GM23248 (cell line): ENCODE measurements around the gene STAT1. TPM values are rescaled to one million over a fixed set of nuclear protein-coding genes. Genes with fewer than 3 reads are reported as not detected.

Experiments used
- DNase-seq: peaks from one replicate; pipeline ENCODE4 v3.0.0-alpha.2; 2015
- H2AFZ ChIP-seq: fragments of 200-600 bp; sonication (generic); 2 replicates; pipeline ENCODE4 v1.6.1; 2016; ENCODE audit warnings: antibody characterized with exemption
- H3F3A ChIP-seq: fragments of 200-600 bp; sonication (generic); 2 replicates; pipeline ENCODE4 v1.6.1; 2016; ENCODE audit warnings: mild to moderate bottlenecking, antibody characterized with exemption, mixed run types; ENCODE audit not compliant: insufficient read depth
- H3K27ac ChIP-seq: fragments of 200-600 bp; sonication (generic); 2 replicates; pipeline ENCODE4 v1.5.1; 2016; ENCODE audit warnings: mild to moderate bottlenecking
- H3K27me3 ChIP-seq: fragments of 200-600 bp; sonication (generic); replicated peaks from 2 replicates; pipeline ENCODE4 v1.6.1; 2016; ENCODE audit warnings: mild to moderate bottlenecking; ENCODE audit not compliant: insufficient read depth
- H3K36me3 ChIP-seq: fragments of 200-600 bp; sonication (generic); 2 replicates; pipeline ENCODE4 v1.6.1; 2016; ENCODE audit warnings: low read depth, mild to moderate bottlenecking
- H3K4me1 ChIP-seq: fragments of 200-600 bp; sonication (generic); 2 replicates; pipeline ENCODE4 v1.6.1; 2016; ENCODE audit warnings: mild to moderate bottlenecking; ENCODE audit not compliant: insufficient read depth
- H3K4me2 ChIP-seq: fragments of 200-600 bp; sonication (generic); one replicate; pipeline ENCODE4 v1.6.1; 2016; ENCODE audit warnings: mild to moderate bottlenecking; ENCODE audit not compliant: unreplicated experiment
- H3K4me3 ChIP-seq: fragments of 200-600 bp; sonication (generic); 2 replicates; pipeline ENCODE4 v1.5.1; 2016; ENCODE audit warnings: mild to moderate bottlenecking
- H3K79me2 ChIP-seq: fragments of 200-600 bp; sonication (generic); 2 replicates; pipeline ENCODE4 v1.6.1; 2016; ENCODE audit warnings: mild to moderate bottlenecking; ENCODE audit not compliant: insufficient read depth
- H3K9ac ChIP-seq: fragments of 200-600 bp; sonication (generic); 2 replicates; pipeline ENCODE4 v1.6.1; 2016; ENCODE audit warnings: mild to moderate bottlenecking
- H3K9me2 ChIP-seq: fragments of 200-600 bp; sonication (generic); 2 replicates; pipeline ENCODE4 v1.6.1; 2016; ENCODE audit warnings: mixed run types, mild to moderate bottlenecking, moderate library complexity; ENCODE audit not compliant: insufficient read depth
- H3K9me3 ChIP-seq: fragments of 200-600 bp; sonication (generic); one replicate; pipeline ENCODE4 v1.6.1; 2017; ENCODE audit warnings: low read depth
- H4K20me1 ChIP-seq: fragments of 200-600 bp; sonication (generic); 2 replicates; pipeline ENCODE4 v1.6.0; 2016; ENCODE audit not compliant: insufficient read depth
- EZH2 ChIP-seq: fragments of 200-600 bp; sonication (generic); IDR thresholded peaks from 2 replicates; pipeline ENCODE4 v1.6.1; 2018; ENCODE audit warnings: antibody characterized with exemption, mild to moderate bottlenecking; ENCODE audit not compliant: insufficient read depth, poor library complexity, severe bottlenecking
- EZH2phosphoT487 ChIP-seq: fragments of 200-600 bp; sonication (generic); IDR thresholded peaks from 2 replicates; pipeline ENCODE4 v1.6.1; 2018; ENCODE audit warnings: antibody characterized with exemption, moderate library complexity, mild to moderate bottlenecking, low read depth; ENCODE audit not compliant: insufficient read depth
- WGBS, 2 experiments: methylation state at CpG; one replicate each; pipeline ENCODE4 v1.1.6; 2015 to 2017; ENCODE audit warnings: low lambda C conversion rate in 2 of 2, low coverage in 1 of 2; ENCODE audit errors: missing lambda C conversion rate in 2 of 2; 5-methylcytosine and 5-hydroxymethylcytosine counted together
- in situ Hi-C: fragments of 300-500 bp; cut with MboI; formaldehyde crosslinking; loops from 2 replicates; pipeline ENCODE4 v1.15.0; 2020
- polyA plus RNA-seq: library from polyadenylated mRNA; unstranded; fragments of >200 nt; fragmentation: Nextera tagmentation; extraction: Ambion mirVana; gene quantifications from 2 replicates; pipeline ENCODE4 v1.2.1, GENCODE V29; 2016
- total RNA-seq: library from RNA; depleted of rRNA; stranded (reverse); fragments of >200 nt; shearing (Covaris generic); gene quantifications from 2 replicates; pipeline ENCODE4 v1.2.3, GENCODE V29; 2014

Gene STAT1
- total and polyA plus RNA-seq, 2 experiments from 2014 or later = 227 to 237 TPM

DNA sequence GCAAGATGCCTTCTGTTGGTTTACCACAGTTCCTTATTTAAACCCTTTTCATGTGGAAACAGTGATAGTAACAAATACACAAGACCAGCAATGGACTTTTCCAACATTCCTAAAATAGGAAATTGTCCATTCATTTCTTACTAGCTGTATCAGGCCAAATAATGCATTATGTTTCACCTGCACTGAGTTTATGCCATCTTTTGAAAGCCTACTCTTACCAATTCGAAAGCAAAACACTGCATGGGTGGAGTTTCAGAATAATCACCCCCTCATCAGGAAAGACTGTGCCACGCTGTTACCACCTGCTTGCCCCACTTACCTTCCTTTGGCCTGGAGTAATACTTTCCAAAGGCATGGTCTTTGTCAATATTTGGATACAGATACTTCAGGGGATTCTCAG, 37.5 kb downstream of the STAT1 start:
- H3K36me3 ChIP-seq = peaks cover 96% of the 10 kb centered on the region

DNA sequence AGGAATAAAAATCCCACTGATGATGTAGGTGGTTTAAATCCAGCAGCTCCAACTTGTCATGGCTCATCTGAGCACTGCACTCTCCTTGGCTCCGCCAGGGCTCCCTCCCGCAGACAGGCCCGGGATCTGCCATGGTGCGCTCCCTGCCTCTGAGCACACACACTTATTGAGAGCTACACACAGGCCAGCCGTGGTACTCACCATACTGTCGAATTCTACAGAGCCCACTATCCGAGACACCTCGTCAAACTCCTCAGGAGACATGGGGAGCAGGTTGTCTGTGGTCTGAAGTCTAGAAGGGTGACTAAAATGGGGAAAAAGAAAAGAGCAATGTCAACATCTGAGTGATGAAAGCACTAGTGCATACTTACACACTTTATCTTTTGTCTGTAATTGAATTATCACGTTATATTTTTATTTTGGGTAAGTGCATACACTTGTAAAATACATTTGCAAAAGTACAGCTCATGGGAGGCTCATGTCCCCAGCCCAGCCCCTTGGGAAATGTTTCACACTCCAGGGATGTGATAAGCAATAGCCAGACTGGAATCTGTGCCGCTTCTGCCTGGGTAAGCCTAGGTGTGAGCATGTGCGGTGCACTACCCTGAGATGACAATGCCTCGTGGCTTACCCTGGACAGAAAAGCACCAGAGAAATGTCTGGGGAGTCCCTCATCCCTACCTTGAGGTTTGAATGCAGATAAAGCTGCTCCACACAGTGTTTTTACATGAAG, 39.2 kb downstream of the STAT1 start:
- no peaks in the 10 kb centered on the region for H4K20me1 ChIP-seq
- H3K9me3 ChIP-seq = no peaks in the 10 kb centered on the region
- 89 to 90% methylated on average over 12 of the region's 12 CpGs for WGBS, 2 experiments
- no peak overlapping the region for H3K9ac ChIP-seq
- TF ChIP-seq EZH2phosphoT487 (no peak), EZH2 (no peak)
- H3K9me2 ChIP-seq = no peaks in the 10 kb centered on the region
- peaks cover 32% of the 10 kb centered on the region for H3K4me1 ChIP-seq
- no peaks in the 10 kb centered on the region for H3K79me2 ChIP-seq
- peaks cover 93% of the 10 kb centered on the region for H3F3A ChIP-seq
- no peak overlapping the region for H3K4me2 ChIP-seq
- in situ Hi-C loops = no loop called here
- no peak overlapping the region for H3K4me3 ChIP-seq
- no peaks in the 10 kb centered on the region for H3K27me3 ChIP-seq
- DNase-seq = no peak
- peaks cover 96% of the 10 kb centered on the region for H3K36me3 ChIP-seq
- H3K27ac ChIP-seq = peak overlapping the region; percentile 15; the same call in 1 of the 2 replicates
- no peak overlapping the region for H2AFZ ChIP-seq

More for the DNA sequence above, 37.5 kb downstream of the STAT1 start:
- Histone ChIP-seq H2AFZ (no peak overlapping the region), H4K20me1 (no peaks in the 10 kb centered on the region), H3K27ac (no peak overlapping the region), H3K9me3 (no peaks in the 10 kb centered on the region), H3K9ac (no peak overlapping the region), H3F3A (peaks cover 93% of the 10 kb centered on the region), H3K4me1 (peaks cover 32% of the 10 kb centered on the region), H3K79me2 (no peaks in the 10 kb centered on the region), H3K4me2 (no peak overlapping the region), H3K27me3 (no peaks in the 10 kb centered on the region), H3K4me3 (no peak overlapping the region), H3K9me2 (no peaks in the 10 kb centered on the region)
- no peak for TF ChIP-seq EZH2
- no peak for TF ChIP-seq EZH2phosphoT487
- DNase-seq = no peak
- in situ Hi-C loops = no loop called here
- WGBS, 2 experiments = 98 to 100% methylated on average over 2 of the region's 2 CpGs

DNA sequence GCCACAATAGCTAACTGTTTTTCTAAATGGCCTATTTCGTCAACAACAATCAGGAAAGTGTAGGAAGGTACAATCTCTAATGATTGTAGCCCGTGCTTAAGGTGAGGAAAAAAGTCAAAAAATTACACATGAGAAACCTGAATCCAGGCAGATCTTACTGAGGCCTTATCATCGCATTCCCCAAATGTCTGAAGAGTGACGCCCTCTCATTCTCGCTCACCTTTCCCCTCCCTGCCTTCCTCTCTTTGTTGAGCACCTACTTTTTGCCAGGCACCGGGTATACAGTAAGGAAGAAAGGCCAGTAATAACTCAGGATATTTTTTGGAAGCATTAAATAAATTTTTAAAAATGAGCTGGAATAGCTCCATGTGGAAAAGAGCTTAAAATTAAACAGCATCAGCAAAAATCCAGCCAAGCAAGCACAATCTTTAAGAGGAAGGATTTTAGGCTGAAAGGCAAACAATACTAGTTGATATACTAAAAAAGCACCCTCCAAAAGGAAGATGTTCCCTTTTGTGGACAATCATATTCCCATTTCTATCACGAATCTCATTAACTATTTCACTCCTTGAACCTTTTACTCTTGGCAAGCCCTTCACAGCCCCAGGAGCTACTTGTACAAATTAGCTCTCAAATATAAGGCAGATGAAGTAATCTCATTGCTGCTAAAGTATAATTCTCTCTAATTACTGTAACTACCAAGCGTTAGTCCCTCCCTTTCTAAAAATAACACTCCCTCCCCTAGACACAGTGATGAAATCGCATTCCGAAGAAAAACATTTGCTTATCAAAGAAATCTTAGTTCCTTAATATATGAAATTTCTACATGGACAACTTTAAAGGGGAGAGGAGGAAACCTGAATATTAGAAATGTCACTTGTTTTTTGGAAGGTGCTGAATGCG, 40.0 kb downstream of the STAT1 start:
- Histone ChIP-seq H3K4me1 (peaks cover 32% of the 10 kb centered on the region), H3K36me3 (peaks cover 96% of the 10 kb centered on the region), H3K9me2 (no peaks in the 10 kb centered on the region), H3K27me3 (no peaks in the 10 kb centered on the region), H4K20me1 (no peaks in the 10 kb centered on the region), H3K4me3 (no peak overlapping the region), H3F3A (peaks cover 93% of the 10 kb centered on the region), H3K27ac (peak overlapping the region; percentile 23; the same call in 1 of the 2 replicates), H3K79me2 (no peaks in the 10 kb centered on the region), H3K9ac (no peak overlapping the region), H2AFZ (no peak overlapping the region), H3K9me3 (no peaks in the 10 kb centered on the region), H3K4me2 (no peak overlapping the region)
- DNase-seq = no peak
- no peak for TF ChIP-seq EZH2phosphoT487
- TF ChIP-seq EZH2 = no peak
- in situ Hi-C loops = no loop called here
- WGBS, 2 experiments = 71 to 72% methylated on average over 11 of the region's 11 CpGs

DNA sequence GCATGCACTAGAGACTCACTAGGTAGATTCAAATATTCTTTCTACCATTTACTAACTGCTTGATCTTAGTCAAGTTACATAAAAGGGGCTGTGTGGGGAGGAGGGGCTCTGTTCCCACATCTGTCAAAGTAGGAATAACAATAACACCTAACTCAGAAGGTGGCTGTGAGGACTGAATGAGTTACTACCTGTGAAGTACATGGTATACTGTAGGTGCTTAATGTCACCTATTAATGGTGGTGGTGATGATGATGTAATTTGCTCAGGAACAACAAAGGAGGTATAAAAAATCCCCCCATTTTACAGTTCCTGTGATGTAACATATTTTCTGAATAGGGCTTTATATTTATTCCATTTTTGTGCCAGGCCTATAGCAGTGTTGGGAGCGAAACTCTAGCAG, 40.7 kb downstream of the STAT1 start:
- no peaks in the 10 kb centered on the region for H4K20me1 ChIP-seq
- H3K27me3 ChIP-seq = no peaks in the 10 kb centered on the region
- 95 to 97% methylated on average over 1 of the region's 1 CpG for WGBS, 2 experiments
- no peak overlapping the region for H3K4me3 ChIP-seq
- DNase-seq = no peak
- no peak overlapping the region for H2AFZ ChIP-seq
- H3K9me3 ChIP-seq = no peaks in the 10 kb centered on the region
- no peak for TF ChIP-seq EZH2
- no peak for TF ChIP-seq EZH2phosphoT487
- peaks cover 97% of the 10 kb centered on the region for H3K36me3 ChIP-seq
- H3K4me2 ChIP-seq = no peak overlapping the region
- H3K4me1 ChIP-seq = peaks cover 26% of the 10 kb centered on the region
- H3K9me2 ChIP-seq = no peaks in the 10 kb centered on the region
- no peak overlapping the region for H3K27ac ChIP-seq
- peaks cover 91% of the 10 kb centered on the region for H3F3A ChIP-seq
- no peaks in the 10 kb centered on the region for H3K79me2 ChIP-seq
- H3K9ac ChIP-seq = no peak overlapping the region
- in situ Hi-C loops = no loop called here
